ENCODE measurements around the gene SND1.

Gene SND1

DNA sequence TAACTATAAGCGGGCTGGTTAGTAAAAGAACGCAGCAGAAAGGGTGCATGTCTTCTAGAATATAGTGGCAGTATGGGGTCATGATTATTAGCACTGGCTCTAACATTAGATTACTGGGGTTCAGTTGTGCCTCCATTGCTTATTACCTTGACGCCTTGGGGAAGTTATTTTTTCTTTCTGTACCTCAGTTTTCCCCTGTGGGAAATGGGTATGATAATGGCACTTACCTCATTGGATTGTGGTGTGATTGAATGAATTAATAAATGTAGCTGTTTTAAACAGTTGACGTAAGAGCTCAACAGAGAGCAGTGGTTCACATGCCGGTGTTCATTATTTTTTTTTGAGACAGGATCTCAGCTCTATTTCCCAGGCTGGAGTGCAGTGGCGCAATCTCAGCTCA, 262.7 kb downstream of the SND1 start:
- H3K27me3 ChIP-seq (replicated peaks; ENCODE audit: control insufficient read depth, insufficient read depth, low read length, poor library complexity, severe bottlenecking) = no peaks in the 10 kb centered on the region
- H3K27ac ChIP-seq (ENCODE audit: insufficient read depth, low read length, poor library complexity, severe bottlenecking) = no peak overlapping the region
- H3K9me3 ChIP-seq (ENCODE audit: control insufficient read depth, low read length) = no peaks in the 10 kb centered on the region
- H3K4me3 ChIP-seq (ENCODE audit: insufficient read depth, low read depth, low read length, poor library complexity, severe bottlenecking) = no peak overlapping the region
- H3K4me1 ChIP-seq (ENCODE audit: control insufficient read depth, insufficient read depth, low read length, poor library complexity, severe bottlenecking) = no peaks in the 10 kb centered on the region
- H3K36me3 ChIP-seq (ENCODE audit: control insufficient read depth, insufficient read depth, low read length) = no peaks in the 10 kb centered on the region
- DNase-seq = no peak

DNA sequence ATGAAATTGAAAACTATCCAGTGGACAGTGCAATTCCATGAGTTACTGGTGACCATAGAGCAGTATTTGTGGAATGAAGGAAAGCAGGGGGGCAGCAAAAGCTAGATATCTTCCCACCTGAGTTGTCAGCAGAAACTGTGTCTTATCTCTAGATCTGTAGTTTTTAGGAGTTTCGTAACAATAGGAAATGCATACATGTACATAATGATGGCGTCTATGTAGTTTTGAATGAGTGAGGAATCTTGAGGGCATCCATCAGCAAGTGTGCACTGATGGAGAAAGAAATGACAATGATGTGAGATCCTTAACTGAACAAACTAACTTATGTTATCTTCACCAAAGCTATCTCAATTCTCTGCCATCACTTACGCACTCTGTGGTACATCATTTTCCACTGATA, 264.7 kb downstream of the SND1 start:
- Histone ChIP-seq H3K9me3 (ENCODE audit: control insufficient read depth, low read length) (no peaks in the 10 kb centered on the region), H3K27ac (ENCODE audit: insufficient read depth, low read length, poor library complexity, severe bottlenecking) (no peak overlapping the region), H3K4me3 (ENCODE audit: insufficient read depth, low read depth, low read length, poor library complexity, severe bottlenecking) (no peak overlapping the region), H3K27me3 (replicated peaks; ENCODE audit: control insufficient read depth, insufficient read depth, low read length, poor library complexity, severe bottlenecking) (no peaks in the 10 kb centered on the region), H3K36me3 (ENCODE audit: control insufficient read depth, insufficient read depth, low read length) (no peaks in the 10 kb centered on the region), H3K4me1 (ENCODE audit: control insufficient read depth, insufficient read depth, low read length, poor library complexity, severe bottlenecking) (no peaks in the 10 kb centered on the region)
- no peak for DNase-seq

DNA sequence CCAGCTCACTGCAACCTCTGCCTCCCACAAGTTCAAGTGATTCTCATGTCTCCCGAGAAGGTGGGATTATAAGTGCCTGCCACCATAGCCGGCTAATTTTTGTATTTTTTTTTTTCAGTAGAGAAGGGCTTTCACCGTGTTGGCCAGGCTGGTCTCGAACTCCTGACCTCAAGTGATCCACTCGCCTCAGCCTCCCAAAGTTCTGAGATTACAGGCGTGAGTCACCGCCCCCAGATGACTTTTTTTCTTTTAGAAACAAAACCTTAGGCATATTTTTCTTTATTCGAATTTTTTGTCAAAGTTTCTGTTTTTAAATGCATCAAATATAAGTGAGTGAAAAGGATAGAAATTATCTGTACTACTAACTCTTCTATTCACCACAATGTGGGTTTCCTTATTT, 266.1 kb downstream of the SND1 start:
- Histone ChIP-seq H3K4me3 (ENCODE audit: insufficient read depth, low read depth, low read length, poor library complexity, severe bottlenecking) (no peak overlapping the region), H3K4me1 (ENCODE audit: control insufficient read depth, insufficient read depth, low read length, poor library complexity, severe bottlenecking) (no peaks in the 10 kb centered on the region), H3K36me3 (ENCODE audit: control insufficient read depth, insufficient read depth, low read length) (no peaks in the 10 kb centered on the region), H3K9me3 (ENCODE audit: control insufficient read depth, low read length) (no peaks in the 10 kb centered on the region), H3K27me3 (replicated peaks; ENCODE audit: control insufficient read depth, insufficient read depth, low read length, poor library complexity, severe bottlenecking) (no peaks in the 10 kb centered on the region), H3K27ac (ENCODE audit: insufficient read depth, low read length, poor library complexity, severe bottlenecking) (no peak overlapping the region)
- DNase-seq = no peak

DNA sequence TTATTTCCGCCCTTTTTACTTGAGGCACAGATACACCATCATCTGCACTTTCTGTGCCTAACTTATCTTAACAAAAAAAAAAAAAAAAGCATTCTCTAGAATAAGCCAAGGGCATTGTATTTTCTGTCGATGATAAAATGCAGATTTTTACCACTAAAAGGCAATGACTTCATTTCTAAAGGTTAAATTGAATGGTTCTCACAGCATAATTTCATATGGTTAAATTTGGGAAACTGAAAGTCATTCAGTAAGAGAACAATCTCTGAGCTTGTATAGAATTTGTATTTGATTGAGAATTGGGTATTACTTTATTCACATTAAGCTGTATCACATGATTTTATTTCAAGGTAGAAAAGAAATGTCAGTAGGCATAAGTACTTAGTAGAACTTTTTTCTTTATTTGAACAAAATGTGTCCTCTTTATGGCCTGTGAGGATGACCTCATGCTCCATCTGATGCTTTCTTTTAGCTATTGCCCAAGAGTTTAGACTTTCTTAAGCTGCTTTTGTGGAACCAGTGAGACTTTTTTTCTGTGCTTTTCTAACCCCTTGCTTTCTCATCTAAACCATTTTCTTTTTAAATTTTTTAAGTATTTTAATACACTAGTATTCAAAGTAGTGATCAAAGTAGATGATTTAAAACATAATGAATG, 268.9 kb downstream of the SND1 start:
- Histone ChIP-seq H3K9me3 (ENCODE audit: control insufficient read depth, low read length) (no peaks in the 10 kb centered on the region), H3K4me1 (ENCODE audit: control insufficient read depth, insufficient read depth, low read length, poor library complexity, severe bottlenecking) (no peaks in the 10 kb centered on the region), H3K27me3 (replicated peaks; ENCODE audit: control insufficient read depth, insufficient read depth, low read length, poor library complexity, severe bottlenecking) (no peaks in the 10 kb centered on the region), H3K4me3 (ENCODE audit: insufficient read depth, low read depth, low read length, poor library complexity, severe bottlenecking) (no peak overlapping the region), H3K36me3 (ENCODE audit: control insufficient read depth, insufficient read depth, low read length) (no peaks in the 10 kb centered on the region), H3K27ac (ENCODE audit: insufficient read depth, low read length, poor library complexity, severe bottlenecking) (no peak overlapping the region)
- DNase-seq = no peak

DNA sequence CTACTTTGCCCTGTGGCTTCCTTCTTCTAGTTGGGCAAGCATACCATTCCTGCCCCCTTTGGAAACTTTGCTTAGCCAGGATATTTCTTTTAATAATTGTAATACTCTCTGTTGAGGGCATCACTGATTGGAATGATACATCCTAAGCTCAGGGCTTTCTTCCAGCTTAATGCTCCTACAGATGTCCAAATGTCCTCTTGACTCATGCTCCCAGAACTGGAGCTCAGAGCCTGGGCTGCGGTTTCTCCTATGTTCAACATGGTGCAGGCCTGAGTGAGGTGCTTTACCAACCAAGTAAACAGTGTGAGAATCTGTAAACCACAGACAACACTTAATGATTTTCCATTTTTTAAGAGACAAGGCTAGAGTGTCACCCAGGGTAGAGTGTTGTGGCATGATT, 270.7 kb downstream of the SND1 start:
- Histone ChIP-seq H3K9me3 (ENCODE audit: control insufficient read depth, low read length) (no peaks in the 10 kb centered on the region), H3K27ac (ENCODE audit: insufficient read depth, low read length, poor library complexity, severe bottlenecking) (no peak overlapping the region), H3K27me3 (replicated peaks; ENCODE audit: control insufficient read depth, insufficient read depth, low read length, poor library complexity, severe bottlenecking) (no peaks in the 10 kb centered on the region), H3K4me1 (ENCODE audit: control insufficient read depth, insufficient read depth, low read length, poor library complexity, severe bottlenecking) (no peaks in the 10 kb centered on the region), H3K4me3 (ENCODE audit: insufficient read depth, low read depth, low read length, poor library complexity, severe bottlenecking) (no peak overlapping the region), H3K36me3 (ENCODE audit: control insufficient read depth, insufficient read depth, low read length) (no peaks in the 10 kb centered on the region)
- DNase-seq = no peak

DNA sequence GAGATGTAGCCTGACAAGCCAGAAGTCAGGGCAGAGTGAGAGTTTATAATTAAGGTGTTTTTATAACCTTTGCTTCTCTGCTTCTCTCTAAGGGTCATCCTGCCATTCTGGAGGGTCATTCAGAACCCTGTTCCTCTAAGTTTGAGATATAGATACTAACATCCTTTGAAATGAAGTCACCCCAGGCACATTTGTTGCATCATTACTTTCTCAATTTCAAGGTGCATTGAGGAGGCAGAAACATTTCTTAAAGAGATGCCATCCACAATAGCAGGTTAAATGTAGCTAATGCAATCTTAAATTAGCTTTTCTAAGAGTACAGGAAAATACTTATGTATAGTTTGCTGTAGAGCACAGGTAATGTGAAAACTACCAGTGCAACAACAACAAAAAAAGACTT, 272.9 kb downstream of the SND1 start:
- no peak for DNase-seq
- H3K4me3 ChIP-seq (ENCODE audit: insufficient read depth, low read depth, low read length, poor library complexity, severe bottlenecking) = no peak overlapping the region
- peaks cover 9% of the 10 kb centered on the region for H3K36me3 ChIP-seq (ENCODE audit: control insufficient read depth, insufficient read depth, low read length)
- H3K9me3 ChIP-seq (ENCODE audit: control insufficient read depth, low read length) = no peaks in the 10 kb centered on the region
- no peaks in the 10 kb centered on the region for H3K4me1 ChIP-seq (ENCODE audit: control insufficient read depth, insufficient read depth, low read length, poor library complexity, severe bottlenecking)
- no peak overlapping the region for H3K27ac ChIP-seq (ENCODE audit: insufficient read depth, low read length, poor library complexity, severe bottlenecking)
- no peaks in the 10 kb centered on the region for H3K27me3 ChIP-seq (replicated peaks; ENCODE audit: control insufficient read depth, insufficient read depth, low read length, poor library complexity, severe bottlenecking)

DNA sequence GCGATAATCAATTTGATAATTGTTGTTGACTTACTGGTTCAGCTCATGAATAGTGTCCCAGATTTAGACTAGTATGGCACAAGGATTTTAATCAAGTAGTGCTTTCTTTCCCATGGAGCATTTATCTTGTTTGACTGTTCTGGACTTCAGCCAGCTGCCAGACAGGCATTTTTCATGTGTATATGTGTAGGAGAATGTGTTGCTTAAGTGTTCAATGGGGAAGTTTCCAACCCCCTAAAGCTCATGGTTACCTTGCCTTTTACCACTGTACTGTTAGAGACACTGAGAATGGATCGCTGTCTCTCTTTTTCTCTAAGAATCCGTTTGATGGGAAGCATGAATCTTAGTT, 275.3 kb downstream of the SND1 start:
- DNase-seq = no peak
- Histone ChIP-seq H3K4me1 (ENCODE audit: control insufficient read depth, insufficient read depth, low read length, poor library complexity, severe bottlenecking) (no peaks in the 10 kb centered on the region), H3K9me3 (ENCODE audit: control insufficient read depth, low read length) (no peaks in the 10 kb centered on the region), H3K4me3 (ENCODE audit: insufficient read depth, low read depth, low read length, poor library complexity, severe bottlenecking) (no peak overlapping the region), H3K36me3 (ENCODE audit: control insufficient read depth, insufficient read depth, low read length) (peaks cover 21% of the 10 kb centered on the region), H3K27ac (ENCODE audit: insufficient read depth, low read length, poor library complexity, severe bottlenecking) (no peak overlapping the region), H3K27me3 (replicated peaks; ENCODE audit: control insufficient read depth, insufficient read depth, low read length, poor library complexity, severe bottlenecking) (no peaks in the 10 kb centered on the region)

DNA sequence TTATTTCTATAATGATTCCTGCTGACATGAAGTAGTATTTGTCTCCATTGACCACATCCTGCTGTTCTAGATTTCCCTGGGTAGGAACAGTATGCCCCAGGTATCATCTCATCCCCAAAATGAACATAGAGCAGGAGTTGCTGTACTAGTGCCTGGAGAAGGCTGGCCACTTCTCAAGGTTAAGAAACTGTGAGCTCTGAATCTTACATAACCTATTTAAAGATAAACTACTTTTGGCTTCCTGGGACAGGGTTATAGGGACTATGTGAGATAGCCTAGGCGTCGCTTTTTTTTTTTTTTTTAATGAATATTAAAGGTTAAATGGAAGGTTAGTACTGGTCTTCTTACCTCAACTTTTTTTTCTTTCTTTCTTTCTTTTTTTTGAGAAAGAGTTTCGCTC, 276.2 kb downstream of the SND1 start:
- Histone ChIP-seq H3K27ac (ENCODE audit: insufficient read depth, low read length, poor library complexity, severe bottlenecking) (no peak overlapping the region), H3K27me3 (replicated peaks; ENCODE audit: control insufficient read depth, insufficient read depth, low read length, poor library complexity, severe bottlenecking) (no peaks in the 10 kb centered on the region), H3K36me3 (ENCODE audit: control insufficient read depth, insufficient read depth, low read length) (peaks cover 24% of the 10 kb centered on the region), H3K9me3 (ENCODE audit: control insufficient read depth, low read length) (no peaks in the 10 kb centered on the region), H3K4me1 (ENCODE audit: control insufficient read depth, insufficient read depth, low read length, poor library complexity, severe bottlenecking) (no peaks in the 10 kb centered on the region), H3K4me3 (ENCODE audit: insufficient read depth, low read depth, low read length, poor library complexity, severe bottlenecking) (no peak overlapping the region)
- DNase-seq = no peak

DNA sequence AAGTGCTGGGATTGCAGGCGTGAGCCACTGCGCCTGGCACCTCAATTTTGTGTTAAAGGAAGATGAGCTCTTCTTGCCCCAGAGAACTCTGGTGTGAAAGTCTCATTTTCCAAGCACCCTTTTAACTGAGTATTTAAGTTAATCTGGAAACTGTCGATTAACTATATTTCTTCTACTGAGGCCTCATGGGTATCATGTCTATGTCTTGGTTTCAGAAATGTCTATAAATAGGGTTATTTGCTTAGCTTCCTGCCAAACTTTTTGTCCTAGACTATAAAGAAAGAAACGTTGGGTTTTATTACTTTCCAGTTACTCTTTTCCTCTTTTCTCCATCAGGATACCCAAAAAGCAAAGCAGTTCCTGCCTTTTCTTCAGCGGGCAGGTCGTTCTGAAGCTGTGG, 276.9 kb downstream of the SND1 start:
- no peak for DNase-seq
- Histone ChIP-seq H3K36me3 (ENCODE audit: control insufficient read depth, insufficient read depth, low read length) (peaks cover 24% of the 10 kb centered on the region), H3K4me1 (ENCODE audit: control insufficient read depth, insufficient read depth, low read length, poor library complexity, severe bottlenecking) (no peaks in the 10 kb centered on the region), H3K27me3 (replicated peaks; ENCODE audit: control insufficient read depth, insufficient read depth, low read length, poor library complexity, severe bottlenecking) (no peaks in the 10 kb centered on the region), H3K27ac (ENCODE audit: insufficient read depth, low read length, poor library complexity, severe bottlenecking) (no peak overlapping the region), H3K9me3 (ENCODE audit: control insufficient read depth, low read length) (no peaks in the 10 kb centered on the region), H3K4me3 (ENCODE audit: insufficient read depth, low read depth, low read length, poor library complexity, severe bottlenecking) (no peak overlapping the region)

DNA sequence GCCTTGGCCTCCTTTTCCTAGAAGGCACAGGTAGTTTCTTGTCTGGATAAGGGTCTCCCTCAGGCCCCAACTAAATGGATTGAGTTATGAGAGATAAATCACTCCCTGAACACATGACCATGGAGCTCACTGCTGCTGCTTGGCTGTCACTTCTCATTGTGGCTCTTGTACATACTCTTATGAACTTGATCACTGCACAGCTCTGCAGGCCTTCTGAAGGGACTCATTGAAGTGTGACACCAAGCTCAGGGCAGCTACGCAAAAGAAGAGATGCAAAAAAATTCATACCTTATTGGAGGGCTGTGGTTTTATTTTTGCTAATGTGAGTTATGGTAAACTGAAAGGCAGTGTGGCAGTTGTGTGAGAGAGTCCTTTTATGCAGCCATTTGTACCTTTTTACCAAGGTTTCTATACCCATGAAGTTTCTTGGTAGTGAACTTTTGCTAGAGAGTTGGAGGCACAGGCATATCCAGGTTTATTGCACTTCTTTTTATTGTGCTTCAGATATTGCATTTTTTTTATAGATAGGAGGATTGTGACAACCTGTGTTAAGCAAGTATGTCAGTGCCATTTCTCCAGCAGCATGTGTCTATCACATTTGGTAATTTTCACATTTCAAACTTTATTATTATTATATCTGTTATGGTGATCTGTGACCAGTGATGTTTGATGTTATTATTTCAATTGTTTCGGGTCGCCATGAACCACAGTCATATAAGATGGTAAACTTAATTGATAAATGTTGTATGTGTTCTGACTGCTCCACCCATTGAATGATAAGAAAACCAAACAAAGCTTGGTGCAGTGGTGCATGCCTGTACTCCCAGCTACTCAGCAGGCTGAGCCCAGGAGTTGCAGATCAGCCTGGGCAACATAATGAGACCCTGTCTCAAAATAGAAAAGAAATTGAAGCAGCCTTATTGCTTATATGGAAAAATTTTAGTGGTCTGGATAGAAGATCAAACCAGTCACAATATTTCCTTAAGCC, 278.6 kb downstream of the SND1 start:
- H3K27ac ChIP-seq (ENCODE audit: insufficient read depth, low read length, poor library complexity, severe bottlenecking) = no peak overlapping the region
- no peaks in the 10 kb centered on the region for H3K27me3 ChIP-seq (replicated peaks; ENCODE audit: control insufficient read depth, insufficient read depth, low read length, poor library complexity, severe bottlenecking)
- H3K9me3 ChIP-seq (ENCODE audit: control insufficient read depth, low read length) = no peaks in the 10 kb centered on the region
- no peaks in the 10 kb centered on the region for H3K4me1 ChIP-seq (ENCODE audit: control insufficient read depth, insufficient read depth, low read length, poor library complexity, severe bottlenecking)
- H3K4me3 ChIP-seq (ENCODE audit: insufficient read depth, low read depth, low read length, poor library complexity, severe bottlenecking) = no peak overlapping the region
- DNase-seq = no peak
- peaks cover 24% of the 10 kb centered on the region for H3K36me3 ChIP-seq (ENCODE audit: control insufficient read depth, insufficient read depth, low read length)
